Astrocyte (in vitro differentiated cells and primary cell): ENCODE measurements around the gene FXYD4.

ENCODE experiments used
- EZH2 ChIP-seq: IDR thresholded peaks from 2 replicates; pipeline ENCODE4 v1.6.1; 2012; ENCODE audit warnings: mild to moderate bottlenecking, low read length, inconsistent platforms; ENCODE audit not compliant: insufficient read depth
- TF ChIP-seq, protein P1 (sequence below): IDR thresholded peaks from 2 replicates; pipeline ENCODE4 v1.5.1; 2011; ENCODE audit warnings: low read depth, mild to moderate bottlenecking, inconsistent platforms, low read length, moderate library complexity; ENCODE audit not compliant: insufficient read depth

DNA sequence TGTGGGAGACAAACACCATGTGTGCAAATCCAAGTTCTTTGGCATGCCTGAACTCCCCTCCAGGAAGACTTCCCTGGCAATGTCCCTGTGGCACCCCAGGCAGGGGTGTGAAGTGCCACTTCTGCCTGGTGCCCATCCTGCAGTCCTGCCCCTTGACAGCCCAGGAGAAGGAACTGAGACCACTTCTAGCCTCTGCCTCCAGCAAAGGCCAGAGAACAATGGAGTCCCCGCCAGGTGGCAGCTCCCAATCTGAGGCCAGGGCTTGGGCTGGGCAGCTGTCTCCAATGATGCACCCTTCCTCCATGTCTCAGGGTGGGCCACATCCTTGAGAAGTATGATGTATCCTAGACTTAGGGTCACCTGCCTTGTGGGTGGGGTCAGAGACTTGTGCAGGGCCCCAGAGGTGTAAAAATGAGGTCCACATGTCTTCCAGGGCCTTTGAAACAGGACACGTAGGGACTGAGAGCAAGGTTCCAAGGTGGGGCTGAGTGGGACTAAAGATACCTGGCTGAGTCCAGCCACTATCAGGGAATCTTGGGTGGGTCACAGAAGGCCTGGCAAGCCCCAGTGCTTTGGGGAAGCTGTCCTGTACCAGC lies 5.5 kb downstream of the FXYD4 start:
- TF ChIP-seq, protein P1, sequence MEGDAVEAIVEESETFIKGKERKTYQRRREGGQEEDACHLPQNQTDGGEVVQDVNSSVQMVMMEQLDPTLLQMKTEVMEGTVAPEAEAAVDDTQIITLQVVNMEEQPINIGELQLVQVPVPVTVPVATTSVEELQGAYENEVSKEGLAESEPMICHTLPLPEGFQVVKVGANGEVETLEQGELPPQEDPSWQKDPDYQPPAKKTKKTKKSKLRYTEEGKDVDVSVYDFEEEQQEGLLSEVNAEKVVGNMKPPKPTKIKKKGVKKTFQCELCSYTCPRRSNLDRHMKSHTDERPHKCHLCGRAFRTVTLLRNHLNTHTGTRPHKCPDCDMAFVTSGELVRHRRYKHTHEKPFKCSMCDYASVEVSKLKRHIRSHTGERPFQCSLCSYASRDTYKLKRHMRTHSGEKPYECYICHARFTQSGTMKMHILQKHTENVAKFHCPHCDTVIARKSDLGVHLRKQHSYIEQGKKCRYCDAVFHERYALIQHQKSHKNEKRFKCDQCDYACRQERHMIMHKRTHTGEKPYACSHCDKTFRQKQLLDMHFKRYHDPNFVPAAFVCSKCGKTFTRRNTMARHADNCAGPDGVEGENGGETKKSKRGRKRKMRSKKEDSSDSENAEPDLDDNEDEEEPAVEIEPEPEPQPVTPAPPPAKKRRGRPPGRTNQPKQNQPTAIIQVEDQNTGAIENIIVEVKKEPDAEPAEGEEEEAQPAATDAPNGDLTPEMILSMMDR = no peak
- TF ChIP-seq EZH2 = no peak
